ENCODE data around the gene DSG3. TPM values are rescaled to one million over a fixed set of nuclear protein-coding genes. Genes with fewer than 3 reads are reported as not detected.

Gene DSG3
- total and polyA plus RNA-seq, 2 of the 13 experiments (the other 11 are each of a cell fraction or from before 2014, with no cell fraction given) = not detected

DNA sequence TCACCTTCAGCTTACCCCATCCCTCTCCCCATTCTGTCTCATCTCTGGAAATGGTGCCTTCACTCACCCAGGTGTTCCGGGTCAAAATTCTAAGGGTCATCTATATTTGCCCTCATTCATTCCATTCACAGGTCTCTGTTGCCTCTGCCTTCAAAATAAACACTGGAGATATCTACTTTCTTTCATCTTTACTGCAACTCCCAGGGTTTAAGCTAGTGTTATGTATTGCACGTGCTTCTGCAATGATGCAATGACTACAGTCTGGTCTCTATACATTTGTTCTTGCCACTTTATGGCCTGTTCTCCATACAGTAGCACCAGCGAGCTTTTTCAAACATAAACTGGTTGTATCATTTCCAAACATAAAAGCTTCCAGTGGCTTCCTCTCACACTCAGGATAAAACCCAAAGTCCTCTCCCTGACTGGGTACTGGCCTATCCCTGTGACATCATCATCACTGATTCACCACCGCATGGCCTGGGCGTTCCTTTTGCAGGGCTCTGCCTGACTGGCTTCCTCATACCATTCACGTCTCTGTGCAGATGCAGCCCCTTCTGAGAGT, 64.7 kb downstream of the DSG3 start (continued):
- TF ChIP-seq, protein P1, sequence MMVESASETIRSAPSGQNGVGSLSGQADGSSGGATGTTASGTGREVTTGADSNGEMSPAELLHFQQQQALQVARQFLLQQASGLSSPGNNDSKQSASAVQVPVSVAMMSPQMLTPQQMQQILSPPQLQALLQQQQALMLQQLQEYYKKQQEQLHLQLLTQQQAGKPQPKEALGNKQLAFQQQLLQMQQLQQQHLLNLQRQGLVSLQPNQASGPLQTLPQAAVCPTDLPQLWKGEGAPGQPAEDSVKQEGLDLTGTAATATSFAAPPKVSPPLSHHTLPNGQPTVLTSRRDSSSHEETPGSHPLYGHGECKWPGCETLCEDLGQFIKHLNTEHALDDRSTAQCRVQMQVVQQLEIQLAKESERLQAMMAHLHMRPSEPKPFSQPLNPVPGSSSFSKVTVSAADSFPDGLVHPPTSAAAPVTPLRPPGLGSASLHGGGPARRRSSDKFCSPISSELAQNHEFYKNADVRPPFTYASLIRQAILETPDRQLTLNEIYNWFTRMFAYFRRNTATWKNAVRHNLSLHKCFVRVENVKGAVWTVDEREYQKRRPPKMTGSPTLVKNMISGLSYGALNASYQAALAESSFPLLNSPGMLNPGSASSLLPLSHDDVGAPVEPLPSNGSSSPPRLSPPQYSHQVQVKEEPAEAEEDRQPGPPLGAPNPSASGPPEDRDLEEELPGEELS (CRISPR knock-in tag; IDR thresholded peaks at IDR 0.05) = peak; percentile 98
- TF ChIP-seq EP300 (IDR thresholded peaks at IDR 0.05; ENCODE audit: low read depth in 2 of 2, low read length in 2 of 2) (peak; percentile 93 to 94; a peak in 3 of 4 replicates), EP300 (CRISPR knock-in tag; IDR thresholded peaks at IDR 0.05; ENCODE audit: borderline replicate concordance) (peak; percentile 96), HOXA3 (CRISPR knock-in tag; IDR thresholded peaks at IDR 0.05) (peak; percentile 72; the same call in 1 of the 2 replicates), TBX3 (IDR thresholded peaks at IDR 0.05; ENCODE audit: borderline replicate concordance) (peak; percentile 100), TRIM24 (CRISPR knock-in tag; IDR thresholded peaks at IDR 0.05) (peak; percentile 95), SRSF4 (IDR thresholded peaks at IDR 0.05; ENCODE audit: low read depth, low read length, poor library complexity, severe bottlenecking) (no peak), GATAD2A (CRISPR knock-in tag; IDR thresholded peaks at IDR 0.05) (peak; percentile 97), ZNF547 (CRISPR knock-in tag; IDR thresholded peaks at IDR 0.05) (peak; percentile 53; the same call in 1 of the 2 replicates), ZFX (CRISPR knock-in tag; IDR thresholded peaks at IDR 0.05; ENCODE audit: low read depth) (peak; percentile 31; the same call in 1 of the 2 replicates), ZSCAN21 (CRISPR knock-in tag; IDR thresholded peaks at IDR 0.05; ENCODE audit: borderline replicate concordance) (peak; percentile 88), AGO2 (optimal IDR thresholded peaks at IDR 0.05; ENCODE audit: low read depth, low read length) (no peak), ZFP41 (CRISPR knock-in tag; IDR thresholded peaks at IDR 0.05; ENCODE audit: borderline replicate concordance) (no peak), ZNF616 (CRISPR knock-in tag; IDR thresholded peaks at IDR 0.05; ENCODE audit: low read depth) (no peak), ZNF720 (CRISPR knock-in tag; IDR thresholded peaks at IDR 0.05) (no peak), FLYWCH1 (CRISPR knock-in tag; IDR thresholded peaks at IDR 0.05) (no peak), MXI1 (IDR thresholded peaks at IDR 0.05; ENCODE audit: borderline replicate concordance, low read depth, low read length) (peak; percentile 60; the same call in 2 of the 3 replicates), IRF2 (CRISPR knock-in tag; IDR thresholded peaks at IDR 0.05) (0 out of 2 replicates have a peak, but pooled peaks have one; percentile 46), ZNF501 (CRISPR knock-in tag; IDR thresholded peaks at IDR 0.05) (no peak), ZFP90 (CRISPR knock-in tag; IDR thresholded peaks at IDR 0.05; ENCODE audit: borderline replicate concordance) (0 out of 2 replicates have a peak, but pooled peaks have one; percentile 59), ZNF24 (IDR thresholded peaks at IDR 0.05) (peak; percentile 70; the same call in 1 of the 2 replicates), NFYC (CRISPR knock-in tag; IDR thresholded peaks at IDR 0.05) (0 out of 2 replicates have a peak, but pooled peaks have one; percentile 36), SP140L (CRISPR knock-in tag; IDR thresholded peaks at IDR 0.05; ENCODE audit: borderline replicate concordance) (peak; percentile 47; the same call in 1 of the 2 replicates), HNRNPK (IDR thresholded peaks at IDR 0.05; ENCODE audit: low read depth, low read length, poor library complexity, severe bottlenecking) (no peak), ZNF841 (CRISPR knock-in tag; IDR thresholded peaks at IDR 0.05; ENCODE audit: borderline replicate concordance) (0 out of 2 replicates have a peak, but pooled peaks have one; percentile 73)
- TF ChIP-seq, protein P2, sequence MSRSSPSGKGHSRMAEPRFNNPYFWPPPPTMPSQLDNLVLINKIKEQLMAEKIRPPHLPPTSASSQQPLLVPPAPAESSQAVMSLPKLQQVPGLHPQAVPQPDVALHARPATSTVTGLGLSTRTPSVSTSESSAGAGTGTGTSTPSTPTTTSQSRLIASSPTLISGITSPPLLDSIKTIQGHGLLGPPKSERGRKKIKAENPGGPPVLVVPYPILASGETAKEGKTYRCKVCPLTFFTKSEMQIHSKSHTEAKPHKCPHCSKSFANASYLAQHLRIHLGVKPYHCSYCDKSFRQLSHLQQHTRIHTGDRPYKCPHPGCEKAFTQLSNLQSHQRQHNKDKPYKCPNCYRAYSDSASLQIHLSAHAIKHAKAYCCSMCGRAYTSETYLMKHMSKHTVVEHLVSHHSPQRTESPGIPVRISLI (CRISPR knock-in tag; IDR thresholded peaks at IDR 0.05; ENCODE audit: borderline replicate concordance) = peak; percentile 79; the same call in 1 of the 2 replicates
- TF ChIP-seq, protein P3, sequence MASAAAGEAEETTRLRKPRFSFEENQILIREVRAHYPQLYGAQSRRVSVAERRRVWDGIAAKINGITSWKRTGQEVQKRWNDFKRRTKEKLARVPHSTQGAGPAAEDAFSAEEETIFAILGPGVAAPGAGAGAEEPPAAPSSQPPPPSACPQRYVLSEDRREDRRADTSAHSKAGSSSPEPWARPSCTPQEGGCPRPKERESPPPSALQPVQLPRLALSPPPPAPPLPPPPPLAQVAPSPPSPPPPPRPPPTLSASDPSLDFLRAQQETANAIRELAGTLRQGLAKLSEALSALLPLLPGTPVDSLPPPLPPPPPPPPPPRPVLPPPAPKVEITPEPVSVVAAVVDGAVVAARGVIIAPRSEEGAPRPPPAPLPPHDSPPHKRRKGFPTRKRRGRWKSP (CRISPR knock-in tag; IDR thresholded peaks at IDR 0.05) = peak; percentile 63; the same call in 1 of the 2 replicates
